HEK293 (cell line): ENCODE measurements around the gene RAD50.

Source experiments
- BCL11A ChIP-seq: fragments of 450-650 bp; formaldehyde crosslinking; IDR thresholded peaks from 2 replicates; pipeline ENCODE4 v1.5.1; 2016; ENCODE audit warnings: low read depth, missing biosample characterization, missing genetic modification characterization
- TCF7L2 ChIP-seq: IDR thresholded peaks from 2 replicates; pipeline ENCODE4 v1.6.1; 2011; ENCODE audit warnings: low read depth, mild to moderate bottlenecking, inconsistent platforms, low read length, moderate library complexity, borderline replicate concordance
- ZNF266 ChIP-seq: fragments of 450-650 bp; formaldehyde crosslinking; IDR thresholded peaks from 2 replicates; pipeline ENCODE4 v1.5.1; 2016; ENCODE audit warnings: missing biosample characterization, missing genetic modification characterization, low read depth
- ZNF292 ChIP-seq: fragments of 450-650 bp; formaldehyde crosslinking; IDR thresholded peaks from 2 replicates; pipeline ENCODE4 v1.5.1; 2016; ENCODE audit warnings: low read depth, missing biosample characterization, missing genetic modification characterization, borderline replicate concordance
- ZNF350 ChIP-seq: fragments of 450-650 bp; formaldehyde crosslinking; IDR thresholded peaks from 2 replicates; pipeline ENCODE4 v1.5.0; 2017; ENCODE audit warnings: missing biosample characterization, mild to moderate bottlenecking, missing genetic modification characterization
- ZNF354C ChIP-seq: fragments of 450-650 bp; formaldehyde crosslinking; IDR thresholded peaks from 2 replicates; pipeline ENCODE4 v1.5.1; 2016; ENCODE audit warnings: missing biosample characterization, missing genetic modification characterization, low read depth, borderline replicate concordance
- ZNF514 ChIP-seq: fragments of 450-650 bp; formaldehyde crosslinking; IDR thresholded peaks from 2 replicates; pipeline ENCODE4 v1.5.1; 2016; ENCODE audit warnings: missing biosample characterization, missing genetic modification characterization
- ZNF610 ChIP-seq: fragments of 450-650 bp; formaldehyde crosslinking; IDR thresholded peaks from 2 replicates; pipeline ENCODE4 v1.5.1; 2016; ENCODE audit warnings: missing biosample characterization, missing genetic modification characterization, borderline replicate concordance
- ZNF670 ChIP-seq: fragments of 450-650 bp; formaldehyde crosslinking; IDR thresholded peaks from 2 replicates; pipeline ENCODE4 v1.5.1; 2016; ENCODE audit warnings: missing biosample characterization, missing genetic modification characterization, low read depth
- TF ChIP-seq, protein P1 (sequence below): fragments of 450-650 bp; formaldehyde crosslinking; IDR thresholded peaks from 2 replicates; pipeline ENCODE4 v1.5.1; 2016; ENCODE audit warnings: missing biosample characterization, missing genetic modification characterization

GRCh38 chr5:132677682-132678400 is 121.1 kb downstream of the RAD50 start:
- TF ChIP-seq TCF7L2 = no peak
- no peak for TF ChIP-seq BCL11A (tag by site-specific recombination)
- TF ChIP-seq, protein P1, sequence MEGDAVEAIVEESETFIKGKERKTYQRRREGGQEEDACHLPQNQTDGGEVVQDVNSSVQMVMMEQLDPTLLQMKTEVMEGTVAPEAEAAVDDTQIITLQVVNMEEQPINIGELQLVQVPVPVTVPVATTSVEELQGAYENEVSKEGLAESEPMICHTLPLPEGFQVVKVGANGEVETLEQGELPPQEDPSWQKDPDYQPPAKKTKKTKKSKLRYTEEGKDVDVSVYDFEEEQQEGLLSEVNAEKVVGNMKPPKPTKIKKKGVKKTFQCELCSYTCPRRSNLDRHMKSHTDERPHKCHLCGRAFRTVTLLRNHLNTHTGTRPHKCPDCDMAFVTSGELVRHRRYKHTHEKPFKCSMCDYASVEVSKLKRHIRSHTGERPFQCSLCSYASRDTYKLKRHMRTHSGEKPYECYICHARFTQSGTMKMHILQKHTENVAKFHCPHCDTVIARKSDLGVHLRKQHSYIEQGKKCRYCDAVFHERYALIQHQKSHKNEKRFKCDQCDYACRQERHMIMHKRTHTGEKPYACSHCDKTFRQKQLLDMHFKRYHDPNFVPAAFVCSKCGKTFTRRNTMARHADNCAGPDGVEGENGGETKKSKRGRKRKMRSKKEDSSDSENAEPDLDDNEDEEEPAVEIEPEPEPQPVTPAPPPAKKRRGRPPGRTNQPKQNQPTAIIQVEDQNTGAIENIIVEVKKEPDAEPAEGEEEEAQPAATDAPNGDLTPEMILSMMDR = no peak
- no peak for TF ChIP-seq ZNF292 (tag by site-specific recombination)
- TF ChIP-seq ZNF350 (tag by site-specific recombination) = no peak
- no peak for TF ChIP-seq ZNF670 (tag by site-specific recombination)
- no peak for TF ChIP-seq ZNF514
- TF ChIP-seq ZNF610 (tag by site-specific recombination) = no peak
- TF ChIP-seq ZNF354C = no peak
- TF ChIP-seq ZNF266 (tag by site-specific recombination) = no peak
